Measurements from ENCODE around the gene ZNF277.

ZNF277 gene

GRCh38 chr7:112252141-112252540 is 45.6 kb downstream of the ZNF277 start:
- DNase-seq, result no peak

- DNase-seq, result no peak
These were observed 46.2 kb downstream of the ZNF277 start for GRCh38 chr7:112252691-112253090.

GRCh38 chr7:112254156-112254555 is 47.7 kb downstream of the ZNF277 start:
- DNase-seq, result no peak

GRCh38 chr7:112254709-112255387 is 48.4 kb downstream of the ZNF277 start:
- DNase-seq, result no peak

- no peak for DNase-seq
These were observed 48.9 kb downstream of the ZNF277 start for GRCh38 chr7:112255388-112255720.

- no peak for DNase-seq
These were observed 50.6 kb downstream of the ZNF277 start for GRCh38 chr7:112257073-112257472.

- no peak for DNase-seq
These were observed 54.4 kb downstream of the ZNF277 start for GRCh38 chr7:112260911-112261310.

- no peak for DNase-seq
These were observed 55.5 kb downstream of the ZNF277 start for GRCh38 chr7:112262036-112262435.

- no peak for DNase-seq
These were observed 56.5 kb downstream of the ZNF277 start for GRCh38 chr7:112262855-112263487.

- DNase-seq, result no peak
These were observed 57.0 kb downstream of the ZNF277 start for GRCh38 chr7:112263519-112263918.

- no peak for DNase-seq
These were observed 59.6 kb downstream of the ZNF277 start for GRCh38 chr7:112266141-112266540.

GRCh38 chr7:112266595-112267270 is 60.2 kb downstream of the ZNF277 start:
- no peak for DNase-seq

GRCh38 chr7:112267944-112268691 is 61.6 kb downstream of the ZNF277 start:
- no peak for DNase-seq

GRCh38 chr7:112271162-112271561 is 64.7 kb downstream of the ZNF277 start:
- DNase-seq, result no peak

GRCh38 chr7:112272921-112273561 is 66.5 kb downstream of the ZNF277 start:
- no peak for DNase-seq

GRCh38 chr7:112279042-112279441 is 72.5 kb downstream of the ZNF277 start:
- DNase-seq, result no peak

GRCh38 chr7:112280267-112280666 is 73.8 kb downstream of the ZNF277 start:
- DNase-seq, result no peak

GRCh38 chr7:112282476-112283188 is 76.1 kb downstream of the ZNF277 start:
- no peak for DNase-seq

GRCh38 chr7:112283382-112283910 is 77.0 kb downstream of the ZNF277 start:
- no peak for DNase-seq

GRCh38 chr7:112286250-112287086 is 80.0 kb downstream of the ZNF277 start:
- no peak for DNase-seq

- no peak for DNase-seq
These were observed 81.8 kb downstream of the ZNF277 start for GRCh38 chr7:112288301-112288700.

Data from right kidney (tissue), 1 donor.